Keratinocyte (primary cell): Measurements from ENCODE around the gene PARP2. TPM values are rescaled to one million over a fixed set of nuclear protein-coding genes. Genes with fewer than 3 reads are reported as not detected.

Experiments
- DNase-seq: peaks from one replicate; pipeline ENCODE4 v3.0.0-alpha.2; 2011; ENCODE audit warnings: low read depth, missing footprints, low spot score
- FAIRE-seq: peaks from 2 replicates; lab custom pipeline; 2011; peaks lifted over from hg19 to GRCh38; lab: Jason Lieb, UNC
- H2AFZ ChIP-seq: 2 replicates; pipeline ENCODE4 v1.6.0; 2012; ENCODE audit warnings: low read length, control low read depth, inconsistent platforms; ENCODE audit not compliant: control insufficient read depth
- H3K27ac ChIP-seq: 2 replicates; pipeline ENCODE4 v1.5.1; 2011; ENCODE audit warnings: low read length; ENCODE audit not compliant: control insufficient read depth, insufficient read depth
- H3K27me3 ChIP-seq: 3 replicates; pipeline ENCODE4 v1.6.0; 2011; ENCODE audit warnings: low read length; ENCODE audit not compliant: control insufficient read depth, insufficient read depth; ENCODE audit errors: extremely low read depth
- H3K36me3 ChIP-seq, 2 experiments: 2 replicates in 1 of 2; 3 replicates in 1 of 2; pipeline ENCODE4 v1.5.1; 2011; ENCODE audit warnings: low read length in 2 of 2, mild to moderate bottlenecking in 1 of 2; ENCODE audit not compliant: control insufficient read depth in 2 of 2, insufficient read depth in 2 of 2; ENCODE audit errors: extremely low read depth in 1 of 2
- H3K4me1 ChIP-seq: 3 replicates; pipeline ENCODE4 v1.5.1; 2011; ENCODE audit warnings: low read length; ENCODE audit not compliant: control insufficient read depth, insufficient read depth; ENCODE audit errors: extremely low read depth
- H3K4me2 ChIP-seq: 3 replicates; pipeline ENCODE4 v1.6.0; 2011; ENCODE audit warnings: low read depth, low read length; ENCODE audit not compliant: control insufficient read depth, insufficient read depth; ENCODE audit errors: extremely low read depth
- H3K4me3 ChIP-seq, 3 experiments: fragments of 200-600 bp in 1 of 3; sonication (generic) in 1 of 3; 2 replicates in 2 of 3; 3 replicates in 1 of 3; pipeline ENCODE4 v1.5.1; 2011 to 2016; ENCODE audit warnings: low read length in 3 of 3, mild to moderate bottlenecking in 3 of 3, control low read depth in 2 of 3, inconsistent platforms in 1 of 3, low read depth in 1 of 3, mixed read lengths in 1 of 3, mixed run types in 1 of 3, moderate library complexity in 1 of 3; ENCODE audit not compliant: control insufficient read depth in 2 of 3, insufficient read depth in 2 of 3; ENCODE audit errors: extremely low read depth in 1 of 3
- H3K79me2 ChIP-seq: 2 replicates; pipeline ENCODE4 v1.6.0; 2012; ENCODE audit warnings: low read length; ENCODE audit not compliant: control insufficient read depth, insufficient read depth
- H3K9ac ChIP-seq: 3 replicates; pipeline ENCODE4 v1.6.0; 2011; ENCODE audit warnings: low read length; ENCODE audit not compliant: control insufficient read depth, insufficient read depth; ENCODE audit errors: extremely low read depth
- H3K9me1 ChIP-seq: 3 replicates; pipeline ENCODE4 v1.6.0; 2011; ENCODE audit warnings: low read length; ENCODE audit not compliant: control insufficient read depth, insufficient read depth; ENCODE audit errors: extremely low read depth
- H3K9me3 ChIP-seq: 2 replicates; pipeline ENCODE4 v1.5.1; 2012; ENCODE audit warnings: low read depth, low read length; ENCODE audit not compliant: control insufficient read depth
- H4K20me1 ChIP-seq: 3 replicates; pipeline ENCODE4 v1.6.0; 2011; ENCODE audit warnings: low read length; ENCODE audit not compliant: control insufficient read depth, insufficient read depth; ENCODE audit errors: extremely low read depth
- EZH2 ChIP-seq: IDR thresholded peaks from one replicate; pipeline ENCODE4 v1.6.1; 2012; ENCODE audit warnings: inconsistent platforms, mild to moderate bottlenecking, low read length, moderate library complexity
- dilution Hi-C: fragments of 300-500 bp; cut with MboI; formaldehyde crosslinking; loops from one replicate; pipeline ENCODE4 v1.7.0; 2020; ENCODE audit warnings: low sequenced_read_pairs; ENCODE audit not compliant: extremely low pct_ligation_motif_present
- polyA plus RNA-seq, 5 experiments: library from polyadenylated mRNA; depleted of rRNA in 3 of 5; stranded (reverse) in 3 of 5; stranded (forward) in 1 of 5; unstranded in 1 of 5; fragments of >200 nt; gene quantifications; 1 replicate in 1 of 5; 2 replicates in 3 of 5; 3 replicates in 1 of 5; pipeline versions ENCODE4 v1.2.1 to v1.2.3, GENCODE V29; 2011 to 2012; ENCODE audit warnings: missing spikeins in 2 of 5, low read depth in 1 of 5, low replicate concordance in 1 of 5
- TF ChIP-seq, protein P1 (sequence below), 3 experiments: IDR thresholded peaks in 1 of 3; conservative IDR thresholded peaks in 1 of 3; optimal IDR thresholded peaks in 1 of 3; 2 replicates in 2 of 3; 3 replicates in 1 of 3; pipeline versions ENCODE3 to v1.5.1; 2011; ENCODE audit warnings: low read length in 3 of 3, mild to moderate bottlenecking in 3 of 3, moderate library complexity in 2 of 3, control low read depth in 1 of 3, inconsistent platforms in 1 of 3; ENCODE audit not compliant: insufficient read depth in 2 of 3; ENCODE audit errors: extremely low read depth in 1 of 3

PARP2 gene
- polyA plus RNA-seq, 1 donor (not counting 4 experiments of a cell fraction or from before 2014, with no cell fraction given): 24.7 TPM

GRCh38 chr14:20400589-20400964, 57.1 kb downstream of the PARP2 start:
- H3K4me2 ChIP-seq: peak overlapping the region; percentile 76
- dilution Hi-C loops: no loop called here
- peaks cover 23 to 25% of the 10 kb centered on the region in 2 experiments for H3K36me3 ChIP-seq

DNA sequence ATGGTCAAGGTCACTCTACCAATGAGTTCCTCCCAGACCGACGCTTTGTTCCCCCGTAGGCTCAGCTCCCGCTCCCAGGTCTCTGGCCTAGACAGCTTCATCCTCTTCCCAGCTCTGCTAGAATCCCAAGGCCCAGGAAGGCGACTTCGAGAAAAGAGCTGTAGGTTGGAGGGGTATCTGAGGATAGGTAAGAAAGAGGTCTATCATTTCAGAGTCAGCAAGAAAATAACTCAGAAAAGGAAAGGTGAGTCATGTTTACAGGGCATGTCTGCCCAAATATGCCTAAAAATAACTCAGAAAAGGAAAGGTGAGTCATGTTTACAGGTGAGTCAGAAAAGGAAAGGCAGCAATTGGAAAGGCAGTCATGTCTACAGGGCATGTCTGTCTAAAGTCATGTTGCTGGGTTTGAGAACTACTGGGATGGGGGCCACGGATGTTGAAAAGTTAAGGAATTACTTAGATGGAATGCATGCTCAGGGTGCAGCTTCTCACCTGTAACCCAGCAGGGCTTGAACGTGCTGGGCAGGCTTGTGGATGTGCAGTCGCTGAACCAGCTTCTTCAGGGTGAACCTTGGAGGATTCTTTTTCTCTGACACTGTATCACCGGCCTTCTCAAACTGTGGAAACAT, 57.6 kb downstream of the PARP2 start:
- dilution Hi-C loops: no loop called here
- H3K27ac ChIP-seq: peak overlapping the region; percentile 78
- peak overlapping the region in 1 of 3 experiments; percentile 1 for H3K4me3 ChIP-seq
- H3K79me2 ChIP-seq: peaks cover 3% of the 10 kb centered on the region
- H3K9me1 ChIP-seq: no peaks in the 10 kb centered on the region
- H4K20me1 ChIP-seq: no peaks in the 10 kb centered on the region
- H3K9ac ChIP-seq: peak overlapping the region; percentile 18
- peak overlapping the region; percentile 76 for H3K4me2 ChIP-seq
- TF ChIP-seq, protein P1, sequence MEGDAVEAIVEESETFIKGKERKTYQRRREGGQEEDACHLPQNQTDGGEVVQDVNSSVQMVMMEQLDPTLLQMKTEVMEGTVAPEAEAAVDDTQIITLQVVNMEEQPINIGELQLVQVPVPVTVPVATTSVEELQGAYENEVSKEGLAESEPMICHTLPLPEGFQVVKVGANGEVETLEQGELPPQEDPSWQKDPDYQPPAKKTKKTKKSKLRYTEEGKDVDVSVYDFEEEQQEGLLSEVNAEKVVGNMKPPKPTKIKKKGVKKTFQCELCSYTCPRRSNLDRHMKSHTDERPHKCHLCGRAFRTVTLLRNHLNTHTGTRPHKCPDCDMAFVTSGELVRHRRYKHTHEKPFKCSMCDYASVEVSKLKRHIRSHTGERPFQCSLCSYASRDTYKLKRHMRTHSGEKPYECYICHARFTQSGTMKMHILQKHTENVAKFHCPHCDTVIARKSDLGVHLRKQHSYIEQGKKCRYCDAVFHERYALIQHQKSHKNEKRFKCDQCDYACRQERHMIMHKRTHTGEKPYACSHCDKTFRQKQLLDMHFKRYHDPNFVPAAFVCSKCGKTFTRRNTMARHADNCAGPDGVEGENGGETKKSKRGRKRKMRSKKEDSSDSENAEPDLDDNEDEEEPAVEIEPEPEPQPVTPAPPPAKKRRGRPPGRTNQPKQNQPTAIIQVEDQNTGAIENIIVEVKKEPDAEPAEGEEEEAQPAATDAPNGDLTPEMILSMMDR (optimal IDR thresholded peaks at IDR 0.05 in 1 of 3, IDR thresholded peaks at IDR 0.05 in 1 of 3, conservative IDR thresholded peaks at IDR 0.05 in 1 of 3; ENCODE audit: extremely low read depth in 1 of 3, insufficient read depth in 2 of 3, low read length in 3 of 3): no peak
- no peak for TF ChIP-seq EZH2
- no peaks in the 10 kb centered on the region for H3K27me3 ChIP-seq
- DNase-seq: peak; percentile 83
- FAIRE-seq: peak; percentile 93
- no peaks in the 10 kb centered on the region for H3K9me3 ChIP-seq
- H3K36me3 ChIP-seq: peaks cover 21 to 22% of the 10 kb centered on the region in 2 experiments
- H3K4me1 ChIP-seq: peaks cover 18% of the 10 kb centered on the region
- peak overlapping the region; percentile 13 for H2AFZ ChIP-seq

More at GRCh38 chr14:20400589-20400964, 57.1 kb downstream of the PARP2 start:
- Histone ChIP-seq H3K27ac (peak overlapping the region; percentile 51), H3K9me1 (no peaks in the 10 kb centered on the region), H3K9me3 (no peaks in the 10 kb centered on the region), H2AFZ (no peak overlapping the region), H4K20me1 (no peaks in the 10 kb centered on the region), H3K79me2 (peaks cover 2% of the 10 kb centered on the region), H3K27me3 (no peaks in the 10 kb centered on the region), H3K4me3 (peak overlapping the region in 1 of 3 experiments; percentile 1), H3K4me1 (peaks cover 18% of the 10 kb centered on the region), H3K9ac (peak overlapping the region; percentile 13)
- DNase-seq (no peak), FAIRE-seq (no peak)
- no peak for TF ChIP-seq EZH2
- TF ChIP-seq, protein P1 (optimal IDR thresholded peaks at IDR 0.05 in 1 of 3, IDR thresholded peaks at IDR 0.05 in 1 of 3, conservative IDR thresholded peaks at IDR 0.05 in 1 of 3; ENCODE audit: extremely low read depth in 1 of 3, insufficient read depth in 2 of 3, low read length in 3 of 3): no peak
